Measurements from ENCODE around the gene OR7A17. TPM values are rescaled to one million over a fixed set of nuclear protein-coding genes. Genes with fewer than 3 reads are reported as not detected.

Gene OR7A17
- total RNA-seq, 1 donor from 2014 or later, result not detected

DNA sequence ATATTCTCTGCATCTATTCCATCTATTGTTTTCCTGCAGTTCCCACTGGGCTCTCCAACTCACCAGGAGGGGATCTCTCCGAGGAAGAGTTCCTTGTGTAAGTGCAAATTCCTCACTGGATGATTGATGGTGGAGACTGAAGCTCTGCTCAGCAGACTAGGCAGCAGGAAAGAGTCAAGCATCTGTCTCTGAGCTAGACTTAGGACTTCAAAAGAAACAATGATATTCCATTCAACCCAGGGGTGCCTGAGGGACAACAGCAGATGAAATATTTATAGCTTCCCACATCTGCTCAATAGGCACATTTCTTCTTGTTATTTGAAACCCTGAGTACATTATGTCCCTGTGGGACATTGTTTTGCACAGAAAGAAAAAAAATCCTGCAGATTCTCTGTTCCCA, 50.9 kb downstream of the OR7A17 start, which contains the start of the genes OR7A5 and OR7C1:
Gene OR7A5 (minus strand): TSS at position 175 of the 400 bp plus-strand sequence. CDS start 6,944 bp downstream, outside the sequence.
Gene OR7C1 (minus strand): TSS at position 175 of the 400 bp plus-strand sequence. CDS start 35,049 bp downstream, outside the sequence.
- Mint-ChIP-seq H3K36me3 (ENCODE audit: unreplicated experiment) (no peaks in the 10 kb centered on the region), H3K4me1 (ENCODE audit: unreplicated experiment) (no peaks in the 10 kb centered on the region), H3K27me3 (ENCODE audit: unreplicated experiment) (no peaks in the 10 kb centered on the region), H3K9me3 (ENCODE audit: unreplicated experiment) (no peaks in the 10 kb centered on the region), H3K27ac (ENCODE audit: unreplicated experiment) (no peak within 1 kb of the TSS), H3K4me3 (ENCODE audit: unreplicated experiment) (no peak within 1 kb of the TSS)
- TF ChIP-seq, protein P1, sequence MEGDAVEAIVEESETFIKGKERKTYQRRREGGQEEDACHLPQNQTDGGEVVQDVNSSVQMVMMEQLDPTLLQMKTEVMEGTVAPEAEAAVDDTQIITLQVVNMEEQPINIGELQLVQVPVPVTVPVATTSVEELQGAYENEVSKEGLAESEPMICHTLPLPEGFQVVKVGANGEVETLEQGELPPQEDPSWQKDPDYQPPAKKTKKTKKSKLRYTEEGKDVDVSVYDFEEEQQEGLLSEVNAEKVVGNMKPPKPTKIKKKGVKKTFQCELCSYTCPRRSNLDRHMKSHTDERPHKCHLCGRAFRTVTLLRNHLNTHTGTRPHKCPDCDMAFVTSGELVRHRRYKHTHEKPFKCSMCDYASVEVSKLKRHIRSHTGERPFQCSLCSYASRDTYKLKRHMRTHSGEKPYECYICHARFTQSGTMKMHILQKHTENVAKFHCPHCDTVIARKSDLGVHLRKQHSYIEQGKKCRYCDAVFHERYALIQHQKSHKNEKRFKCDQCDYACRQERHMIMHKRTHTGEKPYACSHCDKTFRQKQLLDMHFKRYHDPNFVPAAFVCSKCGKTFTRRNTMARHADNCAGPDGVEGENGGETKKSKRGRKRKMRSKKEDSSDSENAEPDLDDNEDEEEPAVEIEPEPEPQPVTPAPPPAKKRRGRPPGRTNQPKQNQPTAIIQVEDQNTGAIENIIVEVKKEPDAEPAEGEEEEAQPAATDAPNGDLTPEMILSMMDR (IDR thresholded peaks at IDR 0.05), result no peak
- DNase-seq (ENCODE audit: extremely low spot score, unreplicated experiment), result no peak

DNA sequence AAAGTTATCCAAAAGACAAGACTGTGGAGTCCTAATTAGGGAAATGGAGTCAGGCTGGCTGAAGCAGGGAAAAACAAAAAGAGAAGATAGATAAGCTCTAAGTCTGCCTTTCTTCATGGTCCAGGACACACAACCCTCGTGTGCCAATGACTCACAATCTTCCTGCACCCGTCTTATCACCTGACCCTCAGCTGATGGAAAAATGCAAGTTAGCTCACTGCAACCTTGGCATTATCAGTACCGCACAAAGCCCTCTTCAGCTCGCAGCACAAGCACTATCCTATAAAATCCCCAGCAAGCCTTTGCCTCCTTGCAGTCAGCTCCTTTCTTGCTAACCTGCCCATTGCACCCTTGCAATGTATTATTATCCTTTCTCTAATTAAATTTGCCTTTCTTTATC, 55.2 kb downstream of the OR7A17 start:
- Mint-ChIP-seq H3K9me3 (ENCODE audit: unreplicated experiment) (no peaks in the 10 kb centered on the region), H3K36me3 (ENCODE audit: unreplicated experiment) (no peaks in the 10 kb centered on the region), H3K27ac (ENCODE audit: unreplicated experiment) (no peak overlapping the region), H3K27me3 (ENCODE audit: unreplicated experiment) (no peaks in the 10 kb centered on the region), H3K4me1 (ENCODE audit: unreplicated experiment) (no peaks in the 10 kb centered on the region), H3K4me3 (ENCODE audit: unreplicated experiment) (no peak overlapping the region)
- DNase-seq (ENCODE audit: extremely low spot score, unreplicated experiment), result no peak
- TF ChIP-seq, protein P1 (IDR thresholded peaks at IDR 0.05), result no peak

Other genes starting within 250 kb of the OR7A17 start
- not detected in 2 replicates for gene ADGRE3, start 211.3 kb downstream of the OR7A17 start, total RNA-seq
- gene ZNF333, start 196.1 kb downstream of the OR7A17 start, total RNA-seq, result 23.0 and 26.2 TPM in 2 replicates
- not detected in 2 replicates for gene ADGRE2, start 107.6 kb downstream of the OR7A17 start, total RNA-seq
- gene OR7A5, start 50.9 kb downstream of the OR7A17 start, total RNA-seq, result not detected in 2 replicates
- gene OR7C1, start 50.9 kb downstream of the OR7A17 start, total RNA-seq, result not detected in 2 replicates
- not detected in 2 replicates for gene OR7A10, start 37.2 kb downstream of the OR7A17 start, total RNA-seq
- not detected in 2 replicates for gene OR7C2, start 55.4 kb upstream of the OR7A17 start, total RNA-seq
- gene SLC1A6, start 93.7 kb upstream of the OR7A17 start, total RNA-seq, result not detected in 2 replicates
- not detected in 2 replicates for gene CASP14, start 163.3 kb upstream of the OR7A17 start, total RNA-seq
- gene OR1I1, start 196.1 kb upstream of the OR7A17 start, total RNA-seq, result not detected in 2 replicates
- 64.4 and 74.6 TPM in 2 replicates for gene SYDE1, start 221.3 kb upstream of the OR7A17 start, total RNA-seq

All from osteocyte (in vitro differentiated cells).